ENCODE measurements around the gene ADARB2.

GRCh38 chr10:1486841-1487687 lies 250.3 kb downstream of the ADARB2 start:
- no peak for TF ChIP-seq GATAD2B (conservative IDR thresholded peaks at IDR 0.05; ENCODE audit: low read depth)
- TF ChIP-seq RAD21 (IDR thresholded peaks at IDR 0.05; ENCODE audit: insufficient read depth, low read depth, low read length), result no peak
- TF ChIP-seq POLR2A (IDR thresholded peaks at IDR 0.05; ENCODE audit: low read depth, low read length), result no peak
- TF ChIP-seq POLR2AphosphoS5 (IDR thresholded peaks at IDR 0.05; ENCODE audit: low read length), result no peak
- no peak for TF ChIP-seq TCF3 (IDR thresholded peaks at IDR 0.05; ENCODE audit: borderline replicate concordance, insufficient read depth, low read depth, low read length)
- no peak for TF ChIP-seq CTCF (IDR thresholded peaks at IDR 0.05 in 2 of 3, conservative IDR thresholded peaks at IDR 0.05 in 1 of 3; ENCODE audit: control insufficient read depth in 2 of 3, extremely low read depth in 1 of 3, insufficient read depth in 1 of 3, low read depth in 3 of 3, low read length in 3 of 3)
- TF ChIP-seq CHD1 (IDR thresholded peaks at IDR 0.05; ENCODE audit: low read depth, low read length), result no peak
- no peak for TF ChIP-seq ZNF384 (IDR thresholded peaks at IDR 0.05; ENCODE audit: borderline replicate concordance, low read depth, low read length)
- TF ChIP-seq SP1 (IDR thresholded peaks at IDR 0.05; ENCODE audit: low read depth, low read length), result no peak
- TF ChIP-seq CREB1 (IDR thresholded peaks at IDR 0.05; ENCODE audit: low read depth), result no peak

Data from GM12878 (cell line).